Hepatic stellate cell (primary cell): Measurements from ENCODE around the gene THAP7.

Experiments used
- DNase-seq: peaks from one replicate; pipeline ENCODE4 v3.0.0; 2011; ENCODE audit warnings: low spot score

Gene THAP7

DNA sequence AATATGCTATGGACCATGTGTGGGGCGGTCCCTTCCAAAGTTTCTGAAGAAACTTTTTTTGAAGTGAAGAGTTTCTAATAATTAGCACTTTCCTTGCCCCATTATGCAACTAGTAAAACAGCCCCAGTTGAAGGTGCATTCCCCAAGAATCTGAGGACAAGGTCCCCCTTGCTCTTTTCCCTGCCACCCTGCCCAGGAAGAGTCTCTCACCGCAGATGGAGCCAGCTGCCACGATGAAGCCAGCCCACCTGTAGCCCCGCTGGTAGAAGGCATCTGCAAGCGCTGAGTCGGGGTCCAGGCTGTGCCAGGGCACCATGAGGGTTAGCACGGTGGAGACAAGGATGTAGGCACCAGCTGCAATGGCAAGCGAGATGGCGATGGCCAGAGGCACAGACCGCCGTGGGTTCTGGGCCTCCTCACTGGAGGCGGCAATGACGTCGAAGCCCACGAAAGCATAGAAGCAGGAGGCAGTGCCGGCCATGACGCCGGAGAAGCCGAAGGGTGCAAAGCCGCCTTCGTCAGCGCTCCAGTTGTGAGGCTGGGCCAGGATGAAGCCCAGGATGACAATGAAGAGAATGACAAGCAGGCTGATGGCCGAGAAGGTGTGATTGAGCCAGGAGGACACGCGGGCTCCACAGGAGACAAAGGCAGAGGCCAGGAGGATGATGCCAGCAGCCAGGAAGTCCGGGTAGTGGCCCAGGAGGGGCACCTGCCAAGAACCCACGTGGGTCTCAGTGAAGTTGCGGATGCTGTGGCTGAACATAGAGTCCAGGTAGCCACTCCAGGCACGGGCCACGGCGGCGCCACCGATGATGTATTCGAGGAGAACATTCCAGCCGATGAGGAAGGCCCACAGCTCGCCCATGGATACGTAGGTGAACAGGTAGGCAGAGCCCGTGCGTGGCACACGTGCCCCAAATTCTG, 29.0 kb upstream of the THAP7 start:
- no peak for DNase-seq

DNA sequence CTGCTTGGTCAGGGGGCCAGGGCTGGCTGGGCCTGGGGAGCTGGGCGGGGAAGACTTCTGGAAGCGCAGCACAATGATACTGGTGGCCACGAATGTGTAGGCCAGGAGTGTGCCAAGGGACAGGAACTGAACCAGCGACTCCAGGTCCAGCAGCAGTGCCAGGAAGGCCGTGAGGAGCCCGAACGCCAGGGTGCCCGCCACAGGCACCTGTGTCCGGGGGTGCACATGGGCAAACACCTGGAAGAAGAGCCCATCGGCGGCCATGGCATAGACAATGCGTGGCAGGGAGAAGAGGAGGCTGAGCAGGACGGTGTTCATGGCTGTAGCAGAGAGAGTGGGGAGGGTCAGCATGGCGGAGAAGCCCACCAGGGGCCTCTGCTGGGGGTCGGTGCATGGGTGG, 28.1 kb upstream of the THAP7 start:
- DNase-seq = no peak

DNA sequence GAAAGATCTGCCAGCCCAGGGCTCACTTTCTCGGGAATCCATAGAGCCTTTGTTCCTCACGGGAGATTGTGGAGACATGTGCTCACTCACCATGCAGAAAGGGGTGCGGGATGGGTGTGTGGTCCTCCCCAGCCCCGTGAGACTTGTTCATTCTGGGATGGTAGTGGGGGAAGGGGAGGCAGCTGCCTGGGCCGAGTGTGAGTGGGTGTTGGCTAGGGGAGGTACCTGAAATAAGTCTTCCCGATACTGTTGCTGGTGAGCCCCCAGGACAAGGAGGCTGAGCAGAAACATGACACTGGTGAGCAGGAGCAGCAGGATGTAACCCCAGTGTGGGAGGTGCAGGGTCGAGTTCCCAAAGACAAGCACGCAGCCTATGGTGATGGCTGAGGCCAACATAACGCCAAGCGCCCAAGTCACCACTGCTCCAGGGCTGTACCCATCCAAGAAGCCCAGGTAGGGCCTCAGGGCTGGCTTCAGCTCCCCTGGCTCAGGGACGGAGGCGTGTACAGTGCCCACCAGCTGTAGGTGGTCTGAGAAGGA, 27.6 kb upstream of the THAP7 start:
- DNase-seq = no peak

DNA sequence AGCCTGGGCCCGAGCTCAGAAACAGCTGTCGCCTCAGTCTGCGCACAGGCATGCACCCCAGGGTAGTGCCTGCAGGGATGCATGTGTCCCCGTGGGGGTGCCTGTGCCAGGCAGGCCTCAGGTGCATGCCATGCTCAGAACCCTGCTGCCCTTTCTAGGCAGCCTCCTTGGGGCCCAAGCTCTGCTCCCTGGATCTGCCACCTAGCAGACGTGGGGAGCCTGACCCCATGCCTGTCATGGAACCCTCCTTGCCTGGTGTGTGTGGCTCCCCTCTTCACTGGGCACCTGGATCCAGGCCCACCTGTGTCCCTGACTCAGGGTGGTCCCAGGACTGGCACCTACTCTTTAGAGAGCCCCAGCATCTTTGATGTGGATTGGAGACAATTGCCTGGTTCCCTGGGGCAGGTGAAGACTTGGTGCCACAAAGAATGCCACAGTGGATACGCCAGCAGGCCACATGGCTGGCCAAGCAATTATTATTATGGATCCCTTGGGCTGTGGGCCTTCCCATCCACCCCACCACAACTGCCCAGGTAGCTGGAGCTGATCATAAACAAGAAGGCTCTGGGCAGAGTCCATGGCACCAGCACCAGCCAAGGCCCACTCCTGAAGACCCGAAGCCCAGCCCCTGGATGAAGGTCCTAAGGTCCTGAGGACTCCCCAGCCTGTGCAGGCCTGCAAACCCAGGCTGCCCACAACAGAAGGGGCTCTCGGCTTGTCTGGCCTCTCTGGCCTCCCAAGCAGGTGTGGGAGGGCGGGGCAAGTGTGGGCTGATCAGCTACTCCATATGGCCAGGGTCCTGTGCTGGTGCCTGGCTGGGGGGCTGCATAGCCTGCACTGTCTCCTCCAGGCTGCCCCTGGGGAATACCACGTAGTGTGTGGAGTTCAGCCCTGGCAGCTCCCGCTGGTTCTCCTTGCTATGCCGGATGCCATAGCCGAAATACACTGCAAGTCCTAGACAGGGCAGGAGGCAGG, 26.6 kb upstream of the THAP7 start:
- DNase-seq = no peak

DNA sequence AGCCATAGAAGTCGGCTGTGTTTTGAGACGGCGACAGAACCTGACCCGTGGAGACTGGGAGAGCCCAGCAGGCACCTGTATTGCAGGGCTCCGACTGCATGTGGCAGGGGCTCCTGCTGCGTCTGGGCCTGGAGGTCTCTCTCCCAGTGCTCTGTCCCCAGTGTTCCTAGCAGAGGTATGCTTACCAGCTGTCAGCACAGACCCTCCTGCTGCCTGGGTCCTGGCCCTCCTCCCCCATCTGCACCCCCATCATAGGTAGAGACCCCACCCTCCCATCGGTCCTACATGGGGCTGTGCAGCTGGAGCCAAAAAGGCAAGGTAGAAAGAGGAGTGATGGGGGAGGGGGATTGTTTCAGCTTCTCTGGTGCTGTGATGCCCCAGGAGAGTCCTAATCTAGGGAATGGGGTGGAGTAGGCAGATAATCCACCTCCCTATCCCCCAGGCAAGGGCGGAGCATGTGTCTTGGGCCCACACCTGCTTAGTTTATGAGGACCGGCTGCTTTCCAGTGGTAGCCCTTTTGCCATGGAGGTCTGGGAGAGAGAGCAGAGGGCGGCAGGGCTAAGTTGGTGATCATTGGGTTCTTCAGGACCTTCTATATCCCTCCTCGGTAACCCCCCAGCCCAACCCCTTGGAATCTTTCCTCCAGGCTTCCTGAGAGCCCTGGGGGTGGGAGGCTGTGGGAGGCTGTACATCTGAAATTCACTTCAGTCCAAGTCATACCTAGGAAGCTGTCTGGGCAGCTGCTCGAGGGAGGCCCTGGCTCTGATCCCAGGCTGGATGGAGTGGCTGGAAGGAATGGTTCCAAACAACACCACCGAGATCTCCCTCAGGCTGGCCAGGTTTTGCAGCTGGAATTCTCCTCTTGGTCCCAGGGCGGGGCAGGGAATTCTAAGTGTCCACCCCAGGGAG, 25.1 kb upstream of the THAP7 start:
- DNase-seq = peak; percentile 55

DNA sequence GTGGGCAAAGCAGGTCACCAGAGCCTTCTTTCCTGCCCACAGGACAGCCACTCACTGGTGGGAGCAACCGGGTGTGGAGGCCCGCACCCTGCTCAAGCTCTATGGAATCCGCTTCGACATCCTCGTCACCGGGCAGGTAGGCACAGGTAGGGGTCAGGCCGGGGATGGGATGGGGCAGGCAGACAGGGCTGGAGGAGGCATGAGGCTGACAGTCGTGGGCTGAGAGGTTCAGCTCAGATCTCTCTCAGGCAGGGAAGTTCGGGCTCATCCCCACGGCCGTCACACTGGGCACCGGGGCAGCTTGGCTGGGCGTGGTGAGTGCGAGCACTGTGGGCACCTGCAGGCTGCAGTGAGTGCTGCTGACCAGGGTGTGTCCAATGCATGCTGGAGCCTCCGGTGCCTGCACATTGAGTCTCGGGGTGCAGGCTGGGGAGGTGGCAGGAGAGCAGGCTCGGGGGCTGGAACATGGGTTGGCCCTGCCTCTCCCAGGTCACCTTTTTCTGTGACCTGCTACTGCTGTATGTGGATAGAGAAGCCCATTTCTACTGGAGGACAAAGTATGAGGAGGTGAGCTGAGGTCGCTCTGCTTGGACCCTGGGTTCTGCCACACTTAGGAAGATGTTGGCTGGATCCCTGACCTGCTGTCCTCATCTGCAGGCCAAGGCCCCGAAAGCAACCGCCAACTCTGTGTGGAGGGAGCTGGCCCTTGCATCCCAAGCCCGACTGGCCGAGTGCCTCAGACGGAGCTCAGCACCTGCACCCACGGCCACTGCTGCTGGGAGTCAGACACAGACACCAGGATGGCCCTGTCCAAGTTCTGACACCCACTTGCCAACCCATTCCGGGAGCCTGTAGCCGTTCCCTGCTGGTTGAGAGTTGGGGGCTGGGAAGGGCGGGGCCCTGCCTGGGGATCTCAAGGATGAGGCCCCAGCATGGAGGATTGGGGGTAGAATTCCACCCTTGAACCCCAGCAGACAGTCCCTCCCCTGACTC, 24.1 kb upstream of the THAP7 start:
- DNase-seq = no peak

DNA sequence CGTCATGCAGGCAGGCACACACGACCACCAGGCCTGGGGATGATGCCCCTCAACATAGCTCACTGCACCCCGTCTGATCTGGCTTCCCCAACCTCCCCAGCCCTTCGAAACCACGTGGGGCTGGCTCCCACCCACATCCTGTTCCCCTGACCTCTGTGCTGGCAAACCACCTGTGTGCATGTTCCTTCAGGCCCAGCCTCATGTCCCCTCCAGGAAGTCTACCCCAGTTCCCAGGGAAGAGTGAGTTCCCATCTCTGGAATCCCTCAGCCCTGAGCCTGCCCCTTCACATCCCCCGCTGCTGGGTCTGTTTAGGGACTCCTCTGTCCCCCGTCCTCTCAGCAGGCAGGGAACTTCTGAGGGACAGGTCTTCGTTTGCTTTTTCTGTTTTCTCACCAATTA, 23.3 kb upstream of the THAP7 start:
- DNase-seq = no peak

DNA sequence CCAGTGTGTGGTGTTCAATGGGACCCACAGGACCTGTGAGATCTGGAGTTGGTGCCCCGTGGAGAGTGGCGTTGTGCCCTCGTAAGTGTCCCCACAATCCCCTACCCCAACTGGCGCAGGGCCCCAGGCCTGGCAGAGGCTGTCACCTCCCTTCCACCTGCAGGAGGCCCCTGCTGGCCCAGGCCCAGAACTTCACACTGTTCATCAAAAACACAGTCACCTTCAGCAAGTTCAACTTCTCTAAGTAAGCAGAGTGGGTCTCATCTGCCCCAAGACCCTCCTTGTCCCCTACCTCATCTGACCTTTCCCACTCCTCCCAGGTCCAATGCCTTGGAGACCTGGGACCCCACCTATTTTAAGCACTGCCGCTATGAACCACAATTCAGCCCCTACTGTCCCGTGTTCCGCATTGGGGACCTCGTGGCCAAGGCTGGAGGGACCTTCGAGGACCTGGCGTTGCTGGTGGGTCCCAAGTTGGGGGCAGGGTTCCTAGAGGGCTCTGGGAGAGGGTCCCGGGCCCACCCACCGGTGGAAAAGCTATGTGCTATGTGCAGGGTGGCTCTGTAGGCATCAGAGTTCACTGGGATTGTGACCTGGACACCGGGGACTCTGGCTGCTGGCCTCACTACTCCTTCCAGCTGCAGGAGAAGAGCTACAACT, 21.2 kb upstream of the THAP7 start:
- no peak for DNase-seq

DNA sequence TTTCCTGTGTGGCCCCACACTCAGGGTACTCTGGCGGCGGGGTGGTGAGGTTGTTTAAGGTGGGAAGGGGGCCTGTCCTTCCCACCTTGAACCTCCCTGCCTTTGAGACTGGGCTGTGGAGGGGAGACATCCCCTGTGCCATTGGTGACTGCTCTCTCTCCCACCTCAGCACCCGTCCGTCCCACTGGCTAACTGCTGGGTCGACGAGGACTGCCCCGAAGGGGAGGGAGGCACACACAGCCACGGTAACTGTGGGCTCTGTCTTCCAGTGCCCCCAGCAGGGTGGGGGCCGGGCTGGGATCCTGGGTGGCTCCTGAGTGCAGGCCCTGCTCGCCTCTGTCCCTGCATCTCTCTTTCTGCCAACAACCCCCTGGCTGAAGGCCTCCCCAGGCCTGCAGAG, 20.6 kb upstream of the THAP7 start:
- DNase-seq = no peak

DNA sequence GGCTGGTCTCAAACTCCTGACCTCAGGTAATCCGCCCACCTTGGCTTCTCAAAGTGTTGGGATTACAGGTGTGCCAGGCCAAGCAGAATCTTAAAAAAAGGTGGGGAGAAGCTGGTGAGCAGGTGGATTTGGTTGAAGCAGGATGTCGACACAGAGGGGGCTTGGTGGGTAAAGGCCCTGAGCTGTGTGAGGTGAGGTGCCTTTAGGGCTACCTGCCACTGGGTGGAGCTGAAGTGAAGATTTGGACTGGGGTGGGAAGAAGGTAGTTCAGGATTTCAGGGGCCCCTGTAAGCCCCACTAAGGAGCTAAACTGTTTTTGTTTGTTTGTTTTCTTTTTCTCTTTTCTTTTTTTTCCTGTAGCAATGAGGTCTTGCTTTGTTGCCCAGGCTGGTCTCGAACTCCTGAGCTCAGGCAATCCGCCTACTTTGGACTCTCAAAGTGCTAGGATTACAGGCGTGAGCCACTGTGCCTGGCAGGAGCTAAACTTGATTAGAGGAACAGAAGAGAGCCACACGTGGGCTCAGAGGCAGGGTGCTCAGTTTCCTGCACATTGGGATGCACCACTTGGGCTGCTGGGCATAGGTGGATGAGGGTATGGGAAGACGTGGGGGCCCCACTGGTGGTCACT, 19.0 kb upstream of the THAP7 start:
- peak; percentile 41 for DNase-seq

DNA sequence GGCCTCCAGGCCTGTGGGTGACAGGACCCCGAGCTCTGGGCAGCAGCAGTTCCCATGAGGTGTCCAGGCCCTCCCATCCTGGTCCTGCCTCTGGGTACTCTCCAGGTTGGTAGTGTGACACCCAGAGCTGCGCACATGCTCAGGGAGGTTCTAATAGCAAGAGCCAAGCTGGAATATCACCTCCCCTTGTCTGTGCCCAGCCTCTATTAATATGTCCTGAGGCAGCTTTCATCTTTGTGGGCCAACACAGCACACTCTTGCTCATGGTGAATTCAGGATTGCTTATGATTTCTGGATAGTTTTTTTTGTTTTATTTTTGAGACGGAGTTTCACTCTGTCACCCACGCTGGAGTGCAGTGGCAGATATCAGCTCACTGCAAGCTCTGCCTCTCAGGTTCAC, 16.4 kb upstream of the THAP7 start:
- no peak for DNase-seq

DNA sequence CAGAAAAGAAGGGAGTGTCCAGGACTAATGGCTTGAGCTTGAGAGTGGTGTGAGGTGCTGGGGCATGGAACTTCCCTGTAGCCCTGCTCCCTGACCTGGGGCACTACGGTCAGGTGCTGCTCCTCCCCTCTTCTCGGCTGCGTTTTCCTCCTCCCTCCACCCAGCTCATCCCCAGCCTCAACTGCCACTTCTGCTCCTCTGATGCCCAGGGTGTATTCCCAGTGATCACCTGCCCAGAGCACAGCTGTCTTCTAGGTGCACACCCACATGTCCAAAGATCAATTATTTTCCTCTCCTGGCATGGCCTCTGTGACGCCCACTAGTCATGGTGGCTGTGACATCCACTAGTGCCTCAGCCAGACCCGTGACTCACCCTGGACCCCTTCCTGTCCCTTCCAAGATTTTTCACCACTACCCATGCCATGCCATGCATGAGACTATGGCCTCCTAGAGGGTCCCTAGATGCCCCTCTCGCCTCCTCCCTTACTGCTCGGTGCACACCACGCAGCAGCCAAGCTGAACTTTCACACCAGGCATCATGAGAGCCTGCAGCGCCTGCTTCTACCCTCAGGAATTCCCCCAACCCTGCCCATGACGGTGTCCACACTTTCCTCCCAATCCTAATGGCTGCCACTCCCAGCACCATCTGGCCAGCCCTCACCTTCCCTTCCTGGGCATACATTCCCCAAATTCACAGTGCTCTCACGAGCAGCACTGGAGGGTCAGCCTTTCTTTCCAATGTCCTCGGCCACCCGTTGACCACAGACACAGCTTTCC, 14.9 kb upstream of the THAP7 start:
- no peak for DNase-seq

DNA sequence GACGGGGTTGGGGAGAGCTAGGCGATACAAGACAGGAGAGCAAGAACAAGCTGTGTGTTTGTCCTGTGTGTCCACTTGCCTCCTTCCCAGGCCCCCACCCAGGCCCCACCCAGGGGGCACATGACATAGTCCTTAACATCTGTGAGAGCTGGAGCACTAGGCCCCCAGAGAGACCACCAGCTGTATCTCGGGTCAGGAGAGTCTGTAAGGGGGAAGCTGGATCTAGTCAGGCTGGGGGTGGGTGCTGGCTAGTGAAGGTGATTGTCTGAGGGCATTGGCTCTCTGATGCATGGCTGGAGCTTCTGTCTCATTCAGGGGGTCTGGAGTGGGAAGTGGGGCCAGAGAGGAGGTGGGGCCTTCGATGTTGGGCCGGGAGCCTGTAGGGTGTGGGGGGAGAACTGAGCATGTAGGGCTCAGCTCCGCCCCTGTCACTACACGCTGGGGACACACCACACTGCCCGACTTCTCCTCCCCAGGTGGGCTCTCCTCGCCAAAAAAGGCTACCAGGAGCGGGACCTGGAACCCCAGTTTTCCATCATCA, 13.6 kb upstream of the THAP7 start:
- DNase-seq = no peak

DNA sequence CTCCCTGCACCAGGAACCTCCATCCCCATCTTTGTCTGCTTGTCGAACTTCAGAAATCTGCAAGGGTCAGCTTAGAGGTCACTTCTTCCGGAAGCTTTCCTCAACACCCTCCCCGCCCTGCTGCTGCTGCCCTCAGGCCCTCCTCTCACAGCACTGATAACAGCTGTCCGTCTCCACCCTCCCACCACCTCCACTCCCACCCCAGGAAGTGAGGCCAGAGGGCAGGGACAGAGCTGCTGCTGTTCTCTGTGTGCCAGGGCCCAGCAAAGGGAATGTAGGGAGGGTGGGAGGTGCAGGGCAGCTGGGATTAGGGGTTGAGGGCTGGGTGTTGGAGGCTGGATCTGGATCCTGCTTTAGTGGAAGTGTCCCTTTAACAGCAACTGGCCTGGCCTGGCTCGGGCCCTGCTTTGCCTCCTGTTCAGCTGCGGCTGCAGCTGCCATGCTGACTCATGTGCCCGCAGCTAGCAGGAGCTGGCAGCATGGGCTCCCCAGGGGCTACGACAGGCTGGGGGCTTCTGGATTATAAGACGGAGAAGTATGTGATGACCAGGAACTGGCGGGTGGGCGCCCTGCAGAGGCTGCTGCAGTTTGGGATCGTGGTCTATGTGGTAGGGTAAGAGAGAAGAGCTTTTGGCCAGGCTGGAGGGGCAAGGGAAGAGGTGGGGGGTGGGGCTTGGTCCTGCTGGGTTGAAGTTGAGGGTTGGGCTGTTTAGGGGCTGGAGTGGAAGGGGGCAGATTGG, 13.0 kb upstream of the THAP7 start, which contains the start of gene P2RX6:
P2RX6 (plus strand) TSS at position 440 of the 740 bp plus-strand sequence; CDS start at position 450, 10 bp downstream.
- peak; percentile 52 for DNase-seq

DNA sequence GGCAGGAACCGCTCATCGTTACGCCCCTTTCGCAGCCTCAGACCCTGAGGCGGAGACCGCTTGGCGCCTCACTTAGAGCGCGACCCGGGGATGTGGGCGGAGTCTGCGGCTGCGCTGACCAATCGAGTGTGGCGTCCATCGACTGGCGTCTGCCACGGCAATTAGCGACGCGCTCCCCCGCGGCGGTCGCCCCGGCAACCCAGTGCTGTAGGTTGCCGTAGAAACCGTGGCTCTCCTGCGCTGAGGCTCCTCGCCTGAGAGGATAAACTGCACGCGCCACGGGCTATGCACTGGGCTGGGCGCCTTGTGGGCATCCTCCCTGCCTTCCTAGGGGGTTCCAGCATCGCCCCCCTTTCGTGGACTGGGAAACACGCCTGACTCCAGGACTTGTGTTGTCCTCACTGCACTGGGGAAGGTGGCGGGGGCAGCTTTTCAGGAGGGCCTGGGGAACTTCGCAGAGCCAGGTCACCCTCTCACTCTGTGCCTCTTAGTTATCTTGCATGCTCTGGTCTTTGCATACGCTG, 12.3 kb upstream of the THAP7 start:
- DNase-seq = peak; percentile 97

DNA sequence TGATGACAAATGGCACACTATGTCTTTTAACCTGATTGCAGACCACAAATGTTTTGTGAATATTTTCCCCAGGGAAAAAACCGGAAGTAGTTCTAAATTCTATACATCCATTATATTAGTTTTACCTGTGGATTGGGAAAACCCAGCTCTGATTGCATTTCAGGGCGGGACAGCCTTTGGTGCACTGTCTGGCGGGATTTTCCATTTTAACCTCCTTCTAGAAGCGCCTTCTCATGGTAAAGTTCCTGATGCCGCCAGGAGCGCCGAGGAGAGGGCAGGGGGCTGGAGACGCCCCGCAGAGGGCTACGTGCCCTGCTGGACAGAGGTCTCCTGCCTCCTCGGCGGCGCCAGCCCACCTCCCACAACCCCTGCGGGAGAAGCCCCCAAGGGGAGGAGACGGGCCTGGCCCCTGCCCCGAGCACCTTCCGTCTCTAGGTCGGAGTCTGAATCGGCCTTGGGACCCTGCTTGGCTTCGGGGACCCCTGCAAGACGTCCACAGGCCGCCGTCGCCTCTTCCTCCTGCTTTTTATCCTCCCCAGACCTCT, 11.8 kb upstream of the THAP7 start:
- DNase-seq = no peak
